HG03354 (cell line): ENCODE measurements around the gene ST3GAL4.

Experiments used
- ATAC-seq: cut with Tn5 transposase; IDR thresholded peaks from one replicate; pipeline ENCODE4 v1.9.1; 2021; ENCODE audit warnings: mild to moderate bottlenecking; ENCODE audit not compliant: unreplicated experiment, poor library complexity, severe bottlenecking

Gene ST3GAL4

GRCh38 chr11:126400019-126400418 lies 44.5 kb downstream of the ST3GAL4 start:
- ATAC-seq = no peak

DNA sequence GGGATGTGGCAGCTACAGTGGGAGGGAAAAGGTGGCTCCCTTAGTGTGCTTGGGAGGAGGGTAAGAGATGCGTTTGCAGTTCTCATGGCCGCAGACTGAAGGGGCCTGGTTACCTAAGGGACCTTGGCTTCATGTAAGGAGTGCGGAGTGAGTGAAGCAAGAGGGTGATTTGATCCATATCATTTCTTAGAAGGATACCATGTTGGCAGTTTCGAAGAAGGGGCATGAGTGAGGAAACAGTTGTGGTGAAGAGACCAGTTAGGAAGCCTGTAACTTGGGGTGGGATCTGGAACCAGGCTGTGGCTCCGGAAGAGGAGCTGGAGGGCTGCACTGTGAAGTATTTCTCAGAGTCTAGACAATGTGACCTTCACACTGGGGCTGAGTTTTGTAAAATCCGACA lies 45.0 kb downstream of the ST3GAL4 start:
- ATAC-seq = no peak

- ATAC-seq = no peak
Observed at GRCh38 chr11:126403022-126403581, 47.6 kb downstream of the ST3GAL4 start.

DNA sequence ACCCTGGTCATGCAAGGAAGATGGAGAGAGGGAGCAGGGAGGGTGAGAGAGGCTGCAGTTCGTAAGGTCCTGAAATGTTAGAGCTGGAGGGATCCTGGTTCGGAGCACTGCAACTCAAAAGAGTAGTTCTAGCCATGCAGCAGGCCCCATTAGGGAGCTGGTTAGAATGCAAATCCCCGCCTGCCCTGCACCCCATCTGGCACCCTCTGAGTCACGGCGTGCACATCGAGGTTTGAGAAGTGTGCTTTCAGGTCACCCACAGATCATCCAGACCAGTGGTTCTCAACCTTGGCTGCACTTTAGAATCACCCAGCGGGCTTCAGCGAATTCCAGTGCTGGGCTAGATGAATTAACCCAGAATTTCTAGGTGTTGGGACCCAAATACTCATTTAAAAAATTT lies 48.2 kb downstream of the ST3GAL4 start:
- peak; percentile 85 for ATAC-seq

DNA sequence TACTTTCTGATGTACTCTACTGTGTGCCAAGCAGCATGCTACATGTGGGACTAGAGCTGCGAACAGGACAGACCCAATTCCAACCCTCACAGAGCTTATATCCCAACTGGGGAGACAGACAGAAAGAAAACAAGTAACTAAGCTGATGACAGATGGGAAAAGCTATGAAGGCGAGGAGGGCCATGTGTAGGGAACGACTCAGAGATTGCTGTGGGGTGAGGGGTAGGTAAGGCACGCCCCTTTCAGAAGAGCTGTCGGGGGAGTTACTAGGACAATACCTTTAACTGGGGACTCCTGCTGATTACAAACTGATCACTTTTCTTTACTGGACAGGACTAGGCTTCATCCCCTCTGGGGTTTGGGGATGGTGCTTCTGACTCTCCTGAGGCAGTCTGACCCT lies 48.9 kb downstream of the ST3GAL4 start:
- ATAC-seq = no peak

DNA sequence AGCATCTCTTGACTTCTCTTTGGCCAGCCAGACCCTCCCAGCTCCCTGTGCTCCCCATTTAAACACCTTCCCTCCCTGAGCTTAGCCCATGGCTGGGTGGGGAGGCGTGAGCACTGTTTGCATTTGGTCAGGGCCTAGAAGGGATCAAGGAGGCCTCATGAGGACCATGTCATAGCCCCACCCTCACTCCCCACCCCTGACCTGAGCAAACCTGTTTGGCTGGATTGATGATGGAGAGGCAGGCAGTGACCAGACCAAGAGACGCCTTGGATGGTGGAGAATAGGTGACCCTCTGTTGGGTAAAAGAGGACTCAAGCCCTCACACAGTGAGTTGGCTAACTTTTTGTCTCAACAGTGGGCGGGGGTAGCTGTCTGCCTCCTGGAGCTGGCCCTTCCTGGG lies 49.9 kb downstream of the ST3GAL4 start:
- no peak for ATAC-seq

GRCh38 chr11:126405906-126406305 lies 50.4 kb downstream of the ST3GAL4 start:
- no peak for ATAC-seq

DNA sequence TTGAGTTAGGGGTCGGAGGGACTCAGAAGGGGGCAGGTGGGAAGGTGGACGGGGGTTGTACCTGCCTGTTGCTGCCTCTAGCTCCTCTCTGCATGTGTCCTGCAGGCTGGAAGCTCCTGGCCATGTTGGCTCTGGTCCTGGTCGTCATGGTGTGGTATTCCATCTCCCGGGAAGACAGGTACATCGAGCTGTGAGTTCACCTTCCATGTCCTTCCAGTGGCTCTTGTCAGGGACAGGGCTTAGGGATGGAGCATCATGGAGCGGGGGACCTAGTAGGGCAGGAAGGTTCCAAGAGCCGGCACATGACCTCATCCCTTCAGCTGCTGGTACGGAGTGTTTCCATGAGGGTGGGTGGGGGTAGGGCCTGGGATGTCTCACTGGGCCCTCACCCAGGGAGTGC lies 50.9 kb downstream of the ST3GAL4 start:
- ATAC-seq = no peak

DNA sequence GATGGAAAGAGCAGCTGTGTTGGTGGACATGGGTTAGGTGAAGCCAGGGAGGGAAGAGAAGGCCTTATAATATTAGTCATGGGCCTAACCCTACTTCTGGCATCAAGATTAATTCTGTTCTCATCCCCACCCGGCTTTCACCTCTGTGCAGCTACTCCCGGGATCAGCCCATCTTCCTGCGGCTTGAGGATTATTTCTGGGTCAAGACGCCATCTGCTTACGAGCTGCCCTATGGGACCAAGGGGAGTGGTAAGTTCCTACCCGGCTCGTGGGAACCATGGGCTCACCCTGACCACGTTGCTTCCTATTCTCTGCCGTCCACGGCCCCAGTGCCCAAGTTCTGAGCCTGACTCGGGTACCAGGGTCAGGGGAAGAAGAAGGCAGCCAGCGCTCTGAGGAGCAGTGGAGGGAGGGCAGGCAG lies 51.6 kb downstream of the ST3GAL4 start:
- ATAC-seq = no peak

DNA sequence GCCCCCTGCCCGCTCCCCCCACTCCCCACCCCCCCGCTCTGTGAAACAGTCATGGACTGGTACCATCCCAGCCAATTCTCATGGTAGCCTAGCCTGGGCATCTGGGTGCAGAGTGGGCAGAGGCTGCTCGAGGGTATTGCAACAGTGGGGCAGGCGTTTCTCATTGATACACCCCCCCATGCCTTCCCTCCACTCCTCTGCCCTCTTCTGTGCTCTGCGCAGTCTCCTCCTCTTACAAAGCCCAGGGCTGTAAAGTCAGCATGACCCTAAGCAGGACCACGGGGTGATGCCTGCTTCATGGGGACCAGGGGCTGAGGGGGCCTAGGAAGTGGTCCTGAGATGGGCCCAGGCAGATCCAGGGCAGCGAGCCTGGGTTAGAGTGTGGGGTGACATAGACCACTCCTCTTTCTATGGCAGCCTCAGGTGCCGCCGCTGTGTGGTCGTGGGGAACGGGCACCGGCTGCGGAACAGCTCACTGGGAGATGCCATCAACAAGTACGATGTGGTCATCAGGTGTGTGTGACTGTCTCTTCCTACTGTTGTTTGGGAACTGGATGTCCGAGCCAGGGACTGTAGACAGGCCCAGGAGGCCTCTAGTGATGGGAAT lies 52.3 kb downstream of the ST3GAL4 start:
- no peak for ATAC-seq

DNA sequence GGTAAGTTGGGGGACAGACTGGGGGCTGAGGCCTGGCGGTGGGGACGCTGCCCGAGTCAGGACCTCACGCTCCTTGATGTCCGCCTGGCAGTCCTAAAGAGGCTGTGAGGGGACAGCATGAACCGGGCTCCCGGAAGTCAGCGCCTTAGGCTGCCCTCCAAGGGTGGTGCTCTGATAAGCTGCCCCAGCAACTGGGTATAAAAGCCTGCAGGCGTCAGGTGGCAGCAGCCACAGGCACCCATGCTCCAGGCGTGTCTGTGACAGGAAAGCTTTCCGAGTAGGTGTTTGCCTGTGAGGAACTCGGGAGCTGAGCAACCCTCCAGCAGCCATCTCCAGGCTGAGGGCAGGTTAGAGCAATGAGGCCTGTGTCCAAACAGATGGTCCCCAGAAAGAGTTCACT lies 53.0 kb downstream of the ST3GAL4 start:
- no peak for ATAC-seq

DNA sequence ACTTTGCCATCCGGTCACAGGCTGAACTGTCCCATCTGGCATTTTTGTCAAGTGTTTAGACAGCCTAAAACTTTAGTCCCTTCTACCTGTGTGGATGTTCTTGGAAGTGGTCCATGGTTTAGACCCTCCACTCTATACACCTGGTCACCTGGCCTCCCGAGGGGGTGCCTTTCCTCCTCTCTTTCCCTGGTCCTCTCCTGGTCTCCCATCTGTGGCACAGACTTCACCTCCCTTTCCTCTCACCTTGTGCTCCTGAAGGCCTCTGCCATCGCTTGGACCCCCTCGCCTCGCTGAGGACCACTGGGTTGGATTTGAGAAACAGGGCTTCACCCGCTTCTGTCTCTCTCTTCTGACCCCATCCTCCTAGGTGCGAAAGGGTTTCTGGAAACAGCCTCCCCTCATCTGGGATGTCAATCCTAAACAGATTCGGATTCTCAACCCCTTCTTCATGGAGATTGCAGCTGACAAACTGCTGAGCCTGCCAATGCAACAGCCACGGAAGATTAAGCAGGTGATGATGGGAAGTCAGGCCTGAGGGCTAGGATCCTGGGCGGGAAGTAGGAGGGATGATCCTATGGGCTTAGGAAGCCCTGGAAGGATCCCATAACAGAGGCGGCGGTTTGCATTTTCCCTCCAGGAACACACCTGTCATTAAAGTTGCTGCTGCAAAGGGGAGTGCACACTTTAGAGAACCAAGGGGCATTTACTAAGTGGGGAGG lies 53.6 kb downstream of the ST3GAL4 start:
- no peak for ATAC-seq

GRCh38 chr11:126409620-126409985 lies 54.1 kb downstream of the ST3GAL4 start:
- no peak for ATAC-seq

DNA sequence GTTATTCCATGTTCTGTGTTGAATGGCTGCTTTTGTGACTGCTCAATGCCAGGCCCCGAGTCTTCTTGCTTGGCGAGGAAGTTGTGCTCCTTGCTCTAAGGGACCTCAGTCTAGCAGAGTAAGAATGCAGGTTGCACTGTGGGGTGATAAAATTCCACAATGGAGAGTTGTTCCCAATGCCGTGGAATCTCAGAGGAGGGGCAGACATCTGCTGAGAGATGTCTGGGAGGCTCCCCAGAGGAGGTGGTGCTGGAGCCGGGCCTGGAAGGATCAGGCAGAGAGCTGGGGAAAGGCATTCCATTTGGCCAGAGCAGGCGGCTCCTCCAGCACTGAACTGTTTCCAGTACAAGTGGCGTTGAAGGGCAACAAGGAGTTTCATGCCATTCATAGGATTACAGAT lies 55.2 kb downstream of the ST3GAL4 start:
- no peak for ATAC-seq

DNA sequence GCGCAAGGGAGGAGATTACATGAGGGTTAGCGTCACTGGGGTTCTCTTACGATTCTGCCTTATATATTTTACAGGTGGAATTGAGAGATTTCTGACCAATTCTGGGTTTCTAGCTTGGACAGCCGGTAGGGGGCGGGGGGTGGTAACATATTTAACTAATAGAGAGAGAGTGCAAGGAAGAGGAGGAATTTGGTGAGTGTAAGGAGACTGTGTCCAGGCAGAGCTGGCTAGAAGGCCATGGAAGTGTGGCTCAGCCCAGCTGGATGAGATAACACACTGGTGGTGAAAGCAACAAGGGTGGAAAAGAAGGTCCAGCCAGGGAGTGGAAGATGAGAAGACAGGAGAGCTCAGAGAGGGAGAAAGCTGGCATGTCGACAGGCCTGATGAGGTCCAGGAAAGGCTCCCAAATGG lies 56.5 kb downstream of the ST3GAL4 start:
- ATAC-seq = no peak

DNA sequence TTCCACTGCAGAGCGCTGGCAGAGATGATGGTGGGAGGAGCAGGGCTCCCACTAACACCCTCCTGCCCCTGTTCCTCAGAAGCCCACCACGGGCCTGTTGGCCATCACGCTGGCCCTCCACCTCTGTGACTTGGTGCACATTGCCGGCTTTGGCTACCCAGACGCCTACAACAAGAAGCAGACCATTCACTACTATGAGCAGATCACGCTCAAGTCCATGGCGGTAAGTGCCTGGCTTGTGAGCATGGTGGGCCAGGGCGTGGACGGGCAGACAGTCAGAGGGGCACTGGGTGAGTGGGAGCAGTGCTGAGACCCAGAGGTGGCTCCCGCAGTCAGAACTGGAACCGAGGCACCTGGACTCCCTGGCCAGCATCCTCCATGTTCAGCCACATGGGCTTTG lies 57.9 kb downstream of the ST3GAL4 start:
- ATAC-seq = no peak

GRCh38 chr11:126413843-126414405 lies 58.4 kb downstream of the ST3GAL4 start:
- ATAC-seq = no peak

- no peak for ATAC-seq
Observed at GRCh38 chr11:126414615-126415014, 59.1 kb downstream of the ST3GAL4 start.

DNA sequence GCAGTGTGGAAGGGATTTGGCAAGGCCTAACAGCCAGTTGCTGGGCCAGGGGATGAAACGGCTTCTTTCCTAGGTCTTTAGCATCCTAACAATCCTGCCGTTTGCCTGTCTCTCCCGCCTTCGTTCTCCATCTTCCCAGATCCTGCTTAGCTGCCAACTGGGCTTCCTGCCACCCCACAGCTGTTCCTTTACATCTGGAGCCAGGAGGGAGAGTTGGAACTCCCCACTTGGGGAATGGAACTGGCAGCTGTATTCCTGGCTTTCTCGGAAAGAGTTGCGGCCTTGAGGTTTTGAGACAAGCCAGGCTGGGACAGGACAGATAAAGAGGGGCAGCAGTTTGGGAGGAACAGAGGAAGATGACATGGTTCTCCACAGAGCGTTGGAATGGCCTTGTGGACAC lies 59.6 kb downstream of the ST3GAL4 start:
- no peak for ATAC-seq

DNA sequence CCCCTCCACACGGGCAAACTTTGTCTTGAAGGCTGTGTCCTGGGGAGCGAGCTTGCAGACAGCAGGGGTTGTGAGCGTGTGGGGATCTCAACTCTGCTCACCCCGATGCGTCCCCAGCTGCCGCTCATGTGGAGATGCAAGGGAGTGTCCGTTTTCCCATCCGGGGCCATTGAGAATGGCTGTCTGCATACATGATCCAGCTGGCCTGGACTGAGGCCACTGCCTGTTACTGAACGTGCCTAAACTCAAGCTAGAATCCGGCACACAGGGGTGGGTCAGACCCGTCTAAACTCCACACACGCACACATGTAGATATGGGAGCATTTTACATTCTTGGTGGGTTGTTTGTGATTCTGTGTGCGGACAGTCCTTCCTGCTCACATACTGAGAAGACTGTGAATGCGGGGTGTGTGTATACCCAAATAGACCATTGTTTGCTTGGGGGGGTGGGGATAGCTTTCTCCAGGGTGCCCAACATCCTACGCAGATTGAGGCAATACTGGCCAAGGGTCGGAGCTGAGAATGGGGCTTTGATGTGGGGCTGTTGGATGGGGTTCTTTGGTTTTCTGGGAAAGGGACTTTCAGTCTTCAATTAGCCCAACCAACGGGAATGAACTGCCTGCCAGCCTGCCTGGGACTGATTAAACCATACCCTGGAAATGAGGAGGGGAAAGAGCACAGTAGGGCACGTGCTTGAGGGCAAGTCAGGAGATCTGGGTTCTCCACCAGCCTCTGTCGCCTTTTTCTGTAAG lies 60.4 kb downstream of the ST3GAL4 start:
- no peak for ATAC-seq
